K562 (cell line): ENCODE measurements around the gene PITPNM1. TPM values are rescaled to one million over a fixed set of nuclear protein-coding genes. Genes with fewer than 3 reads are reported as not detected.

Experiments used
- ATF7 ChIP-seq: fragments of 450-650 bp; IDR thresholded peaks from 2 replicates; pipeline ENCODE4 v1.7.1; 2014; ENCODE audit warnings: mild to moderate bottlenecking, moderate library complexity
- CGGBP1 ChIP-seq: fragments of 250-450 bp; sonication (Bioruptor Pico); IDR thresholded peaks from 2 replicates; pipeline ENCODE4 v1.9.0; 2021; ENCODE audit warnings: mild to moderate bottlenecking
- MNT ChIP-seq, 2 experiments: fragments of 450-650 bp; conservative IDR thresholded peaks; 2 replicates each; pipeline ENCODE4 v1.6.1; 2017; ENCODE audit warnings: mild to moderate bottlenecking in 2 of 2, moderate library complexity in 2 of 2
- REST ChIP-seq, 2 experiments: fragments of 450-650 bp; formaldehyde crosslinking in 1 of 2; IDR thresholded peaks; 2 replicates each; pipeline versions ENCODE4 v1.4.0 to v1.6.1; 2014 to 2020; ENCODE audit warnings: mild to moderate bottlenecking in 2 of 2, borderline replicate concordance in 1 of 2, low read depth in 1 of 2
- RREB1 ChIP-seq: fragments of 250-450 bp; sonication (Bioruptor Pico); IDR thresholded peaks from 2 replicates; pipeline ENCODE4 v1.4.0; 2020
- SPI1 ChIP-seq: IDR thresholded peaks from 2 replicates; pipeline ENCODE4 v1.6.1; 2011; ENCODE audit warnings: low read depth, low read length, control low read depth, borderline replicate concordance
- ZEB2 ChIP-seq: fragments of 450-650 bp; IDR thresholded peaks from 2 replicates; pipeline ENCODE4 v1.6.1; 2016
- ZNF778 ChIP-seq: fragments of 450-650 bp; formaldehyde crosslinking; IDR thresholded peaks from 2 replicates; pipeline ENCODE4 v1.4.0; 2020; ENCODE audit warnings: mild to moderate bottlenecking, moderate library complexity
- ZNF830 ChIP-seq: fragments of 250-450 bp; sonication (Bioruptor Pico); IDR thresholded peaks from 2 replicates; pipeline ENCODE4 v1.5.0; 2021; ENCODE audit warnings: mild to moderate bottlenecking
- polyA plus RNA-seq, 8 experiments: library from polyadenylated mRNA; depleted of rRNA in 4 of 8; stranded (reverse) in 5 of 8; unstranded in 3 of 8; fragments of >200 nt; fragmentation: Nextera tagmentation in 2 of 8; fragmentation: Illumina TruSeq in 1 of 8; extraction: Ambion mirVana in 2 of 8; extraction: Trizol in 1 of 8; gene quantifications; 2 replicates each; pipeline versions ENCODE4 v1.2.1 to v1.2.3, GENCODE V29; 2011 to 2014; ENCODE audit warnings: inconsistent platforms in 1 of 8, missing spikeins in 1 of 8
- total RNA-seq, 7 experiments: library from RNA; depleted of rRNA in 6 of 7; stranded (reverse); fragments of >200 nt in 6 of 7; fragmentation: Illumina TruSeq in 2 of 7; extraction: Trizol in 2 of 7; gene quantifications; 2 replicates each; pipeline versions ENCODE4 v1.2.1 to v1.2.3, GENCODE V29; 2011 to 2021; ENCODE audit warnings: low replicate concordance in 1 of 7

Gene PITPNM1
- total and polyA plus RNA-seq, 9 of the 15 experiments (the other 6 are each of a cell fraction or from before 2014, with no cell fraction given): 0.11 to 53.7 (median 16.0) TPM

- TF ChIP-seq REST (IDR thresholded peaks at IDR 0.05; ENCODE audit: borderline replicate concordance) (no peak), REST (CRISPR knock-in tag; IDR thresholded peaks at IDR 0.05; ENCODE audit: low read depth) (peak; percentile 54; the same call in 1 of the 2 replicates), CGGBP1 (CRISPR knock-in tag) (no peak), MNT (conservative IDR thresholded peaks at IDR 0.05) (peak in 1 of 2 experiments; percentile 45; a peak in 1 of 4 replicates), ZEB2 (no peak), ZNF830 (peak; percentile 28; the same call in 1 of the 2 replicates), ATF7 (peak; percentile 77; the same call in 1 of the 2 replicates), SPI1 (no peak), ZNF778 (no peak), RREB1 (no peak)
These were observed 22.1 kb downstream of the PITPNM1 start, which contains the start of gene AIP (continued) for GRCh38 chr11:67482827-67483798.
